ENCODE data around the gene CDHR5.

CDHR5 gene

GRCh38 chr11:624705-625635 is at the start of gene CDHR5:
Gene CDHR5 (minus strand): TSS chr11:624955. CDS start chr11:624902, 53 bp downstream.
- Histone ChIP-seq H3K4me1 (ENCODE audit: insufficient read depth, insufficient read length) (peaks cover 14% of the 10 kb centered on the region), H3K36me3 (ENCODE audit: insufficient read depth, insufficient read length, low read length) (peaks cover 49% of the 10 kb centered on the region), H3K9me3 (ENCODE audit: insufficient read depth, low read length) (no peaks in the 10 kb centered on the region), H3K9ac (ENCODE audit: insufficient read length, low read depth) (peak within 1 kb of the TSS; percentile 4), H3K4me3 (ENCODE audit: insufficient read length, low read depth) (no peak within 1 kb of the TSS), H3K27me3 (ENCODE audit: insufficient read depth, insufficient read length) (no peaks in the 10 kb centered on the region)
- no peak for DNase-seq (ENCODE audit: low read depth, low spot score)
- TF ChIP-seq SUZ12 (IDR thresholded peaks at IDR 0.05; ENCODE audit: extremely low read depth, insufficient read depth, insufficient read length): no peak
- TF ChIP-seq ZNF274 (IDR thresholded peaks at IDR 0.05; ENCODE audit: low read depth, low read length): no peak
- no peak for TF ChIP-seq YY1 (IDR thresholded peaks at IDR 0.05; ENCODE audit: insufficient read depth, insufficient read length)

GRCh38 chr11:674406-674805 is 49.7 kb upstream of the CDHR5 start:
- Histone ChIP-seq H3K27me3 (ENCODE audit: insufficient read depth, insufficient read length) (no peaks in the 10 kb centered on the region), H3K9me3 (ENCODE audit: insufficient read depth, low read length) (no peaks in the 10 kb centered on the region), H3K4me3 (ENCODE audit: insufficient read length, low read depth) (no peak overlapping the region), H3K36me3 (ENCODE audit: insufficient read depth, insufficient read length, low read length) (peaks cover 71% of the 10 kb centered on the region), H3K4me1 (ENCODE audit: insufficient read depth, insufficient read length) (peaks cover 3% of the 10 kb centered on the region), H3K9ac (ENCODE audit: insufficient read length, low read depth) (no peak overlapping the region)
- TF ChIP-seq YY1 (IDR thresholded peaks at IDR 0.05; ENCODE audit: insufficient read depth, insufficient read length) (no peak), ZNF274 (IDR thresholded peaks at IDR 0.05; ENCODE audit: low read depth, low read length) (no peak), SUZ12 (IDR thresholded peaks at IDR 0.05; ENCODE audit: extremely low read depth, insufficient read depth, insufficient read length) (no peak)
- no peak for DNase-seq (ENCODE audit: low read depth, low spot score)

GRCh38 chr11:673866-674265 is 49.1 kb upstream of the CDHR5 start:
- no peak for DNase-seq (ENCODE audit: low read depth, low spot score)
- TF ChIP-seq SUZ12 (IDR thresholded peaks at IDR 0.05; ENCODE audit: extremely low read depth, insufficient read depth, insufficient read length): no peak
- no peak for TF ChIP-seq ZNF274 (IDR thresholded peaks at IDR 0.05; ENCODE audit: low read depth, low read length)
- no peak for TF ChIP-seq YY1 (IDR thresholded peaks at IDR 0.05; ENCODE audit: insufficient read depth, insufficient read length)
- Histone ChIP-seq H3K36me3 (ENCODE audit: insufficient read depth, insufficient read length, low read length) (peaks cover 73% of the 10 kb centered on the region), H3K4me1 (ENCODE audit: insufficient read depth, insufficient read length) (peaks cover 3% of the 10 kb centered on the region), H3K9me3 (ENCODE audit: insufficient read depth, low read length) (no peaks in the 10 kb centered on the region), H3K4me3 (ENCODE audit: insufficient read length, low read depth) (no peak overlapping the region), H3K27me3 (ENCODE audit: insufficient read depth, insufficient read length) (no peaks in the 10 kb centered on the region), H3K9ac (ENCODE audit: insufficient read length, low read depth) (no peak overlapping the region)

GRCh38 chr11:665704-666281 is 41.0 kb upstream of the CDHR5 start:
- Histone ChIP-seq H3K4me3 (ENCODE audit: insufficient read length, low read depth) (no peak overlapping the region), H3K4me1 (ENCODE audit: insufficient read depth, insufficient read length) (no peaks in the 10 kb centered on the region), H3K9me3 (ENCODE audit: insufficient read depth, low read length) (no peaks in the 10 kb centered on the region), H3K9ac (ENCODE audit: insufficient read length, low read depth) (no peak overlapping the region), H3K36me3 (ENCODE audit: insufficient read depth, insufficient read length, low read length) (peaks cover 64% of the 10 kb centered on the region), H3K27me3 (ENCODE audit: insufficient read depth, insufficient read length) (no peaks in the 10 kb centered on the region)
- DNase-seq (ENCODE audit: low read depth, low spot score): no peak
- TF ChIP-seq YY1 (IDR thresholded peaks at IDR 0.05; ENCODE audit: insufficient read depth, insufficient read length): no peak
- TF ChIP-seq SUZ12 (IDR thresholded peaks at IDR 0.05; ENCODE audit: extremely low read depth, insufficient read depth, insufficient read length): no peak
- no peak for TF ChIP-seq ZNF274 (IDR thresholded peaks at IDR 0.05; ENCODE audit: low read depth, low read length)

- H3K4me1 ChIP-seq (ENCODE audit: insufficient read depth, insufficient read length): no peaks in the 10 kb centered on the region
- no peaks in the 10 kb centered on the region for H3K27me3 ChIP-seq (ENCODE audit: insufficient read depth, insufficient read length)
- no peak for TF ChIP-seq YY1 (IDR thresholded peaks at IDR 0.05; ENCODE audit: insufficient read depth, insufficient read length)
- TF ChIP-seq ZNF274 (IDR thresholded peaks at IDR 0.05; ENCODE audit: low read depth, low read length): no peak
- TF ChIP-seq SUZ12 (IDR thresholded peaks at IDR 0.05; ENCODE audit: extremely low read depth, insufficient read depth, insufficient read length): no peak
- no peak overlapping the region for H3K9ac ChIP-seq (ENCODE audit: insufficient read length, low read depth)
- no peaks in the 10 kb centered on the region for H3K9me3 ChIP-seq (ENCODE audit: insufficient read depth, low read length)
- H3K36me3 ChIP-seq (ENCODE audit: insufficient read depth, insufficient read length, low read length): peaks cover 67% of the 10 kb centered on the region
- no peak overlapping the region for H3K4me3 ChIP-seq (ENCODE audit: insufficient read length, low read depth)
- no peak for DNase-seq (ENCODE audit: low read depth, low spot score)
Observed at GRCh38 chr11:665062-665703, 40.4 kb upstream of the CDHR5 start.

GRCh38 chr11:662689-663274 is 38.0 kb upstream of the CDHR5 start:
- DNase-seq (ENCODE audit: low read depth, low spot score): no peak
- Histone ChIP-seq H3K9me3 (ENCODE audit: insufficient read depth, low read length) (no peaks in the 10 kb centered on the region), H3K4me3 (ENCODE audit: insufficient read length, low read depth) (no peak overlapping the region), H3K27me3 (ENCODE audit: insufficient read depth, insufficient read length) (no peaks in the 10 kb centered on the region), H3K36me3 (ENCODE audit: insufficient read depth, insufficient read length, low read length) (peaks cover 79% of the 10 kb centered on the region), H3K9ac (ENCODE audit: insufficient read length, low read depth) (no peak overlapping the region), H3K4me1 (ENCODE audit: insufficient read depth, insufficient read length) (peaks cover 4% of the 10 kb centered on the region)
- TF ChIP-seq YY1 (IDR thresholded peaks at IDR 0.05; ENCODE audit: insufficient read depth, insufficient read length) (no peak), ZNF274 (IDR thresholded peaks at IDR 0.05; ENCODE audit: low read depth, low read length) (no peak), SUZ12 (IDR thresholded peaks at IDR 0.05; ENCODE audit: extremely low read depth, insufficient read depth, insufficient read length) (no peak)
